ENCODE measurements around the gene MTERF4.

DNA sequence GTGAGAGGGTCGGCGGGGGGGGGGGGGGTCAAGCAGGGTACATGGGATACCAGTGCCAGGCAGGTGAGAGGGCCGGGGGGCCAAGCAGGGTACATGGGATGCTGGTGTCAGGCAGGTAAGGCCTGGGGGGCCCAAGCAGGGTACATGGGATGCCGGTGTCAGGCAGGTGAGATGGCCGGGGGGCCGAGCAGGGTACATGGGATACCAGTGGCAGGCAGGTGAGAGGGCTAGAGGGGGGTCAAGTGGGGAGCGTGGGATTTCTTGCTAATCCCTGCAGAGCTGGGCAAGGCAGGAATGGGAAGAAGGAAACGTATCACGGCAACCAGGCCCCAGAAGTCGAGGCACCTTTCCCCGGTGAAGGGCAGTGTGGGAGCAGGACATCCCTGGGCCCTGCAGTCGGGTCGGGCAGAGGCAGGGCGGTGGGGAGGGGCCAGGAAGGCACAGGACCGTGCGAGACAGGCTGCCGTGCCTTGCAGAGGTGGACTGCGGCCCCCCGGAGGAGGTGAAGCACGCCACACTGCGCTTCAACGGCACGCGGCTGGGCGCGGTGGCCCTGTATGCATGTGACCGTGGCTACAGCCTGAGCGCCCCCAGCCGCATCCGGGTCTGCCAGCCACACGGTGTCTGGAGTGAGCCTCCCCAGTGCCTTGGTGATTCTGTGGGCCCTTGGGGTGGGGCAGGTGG is 49.3 kb downstream of the MTERF4 start:
- TF ChIP-seq CTCF (conservative IDR thresholded peaks at IDR 0.05; ENCODE audit: low read depth, low read length): no peak
- no peak for TF ChIP-seq EZH2 (IDR thresholded peaks at IDR 0.05; ENCODE audit: low read length, unreplicated experiment)

Measured in PC-3 (cell line).